ENCODE measurements around the gene EEPD1. TPM values are rescaled to one million over a fixed set of nuclear protein-coding genes. Genes with fewer than 3 reads are reported as not detected.
"Not testable (repeated sequence)": the region's sequence is repeated elsewhere in the genome, so short reads cannot be mapped to it uniquely, and the experiment has no call there.

EEPD1 gene
- total RNA-seq, 1 donor, result 12.1 TPM

GRCh38 chr7:36312915-36313334, 159.9 kb downstream of the EEPD1 start:
- DNase-seq (ENCODE audit: low read depth in 2 of 3, low spot score in 2 of 3), result no peak

GRCh38 chr7:36313607-36314006, 160.6 kb downstream of the EEPD1 start:
- no peak for DNase-seq (ENCODE audit: low read depth in 2 of 3, low spot score in 2 of 3)

GRCh38 chr7:36314491-36314890, 161.4 kb downstream of the EEPD1 start:
- DNase-seq (ENCODE audit: low read depth in 2 of 3, low spot score in 2 of 3), result no peak

GRCh38 chr7:36315309-36315944, 162.4 kb downstream of the EEPD1 start:
- DNase-seq (ENCODE audit: low read depth in 2 of 3, low spot score in 2 of 3), result no peak

GRCh38 chr7:36316319-36316718, 163.3 kb downstream of the EEPD1 start:
- DNase-seq (ENCODE audit: low read depth in 2 of 3, low spot score in 2 of 3), result no peak

- no peak for DNase-seq (ENCODE audit: low read depth in 2 of 3, low spot score in 2 of 3)
Observed at GRCh38 chr7:36317276-36317675, 164.2 kb downstream of the EEPD1 start.

GRCh38 chr7:36318116-36318515, 165.1 kb downstream of the EEPD1 start:
- DNase-seq (ENCODE audit: low read depth in 2 of 3, low spot score in 2 of 3), result no peak

GRCh38 chr7:36321284-36321683, 168.2 kb downstream of the EEPD1 start:
- not testable (repeated sequence) for DNase-seq (ENCODE audit: low read depth in 2 of 3, low spot score in 2 of 3)

GRCh38 chr7:36336390-36336789, 183.3 kb downstream of the EEPD1 start:
- no peak for DNase-seq (ENCODE audit: low read depth in 2 of 3, low spot score in 2 of 3)

GRCh38 chr7:36338256-36338655, 185.2 kb downstream of the EEPD1 start:
- no peak for DNase-seq (ENCODE audit: low read depth in 2 of 3, low spot score in 2 of 3)

- no peak for DNase-seq (ENCODE audit: low read depth in 2 of 3, low spot score in 2 of 3)
Observed at GRCh38 chr7:36343548-36343947, 190.5 kb downstream of the EEPD1 start.

- DNase-seq (ENCODE audit: low read depth in 2 of 3, low spot score in 2 of 3), result peak in 1 of 3 donors; percentile 4
Observed at GRCh38 chr7:36344622-36345021, 191.6 kb downstream of the EEPD1 start.

- no peak for DNase-seq (ENCODE audit: low read depth in 2 of 3, low spot score in 2 of 3)
Observed at GRCh38 chr7:36346260-36346831, 193.3 kb downstream of the EEPD1 start.

- no peak for DNase-seq (ENCODE audit: low read depth in 2 of 3, low spot score in 2 of 3)
Observed at GRCh38 chr7:36348256-36348655, 195.2 kb downstream of the EEPD1 start.

- DNase-seq (ENCODE audit: low read depth in 2 of 3, low spot score in 2 of 3), result no peak
Observed at GRCh38 chr7:36348771-36349170, 195.7 kb downstream of the EEPD1 start.

- DNase-seq (ENCODE audit: low read depth in 2 of 3, low spot score in 2 of 3), result no peak
Observed at GRCh38 chr7:36349626-36350025, 196.6 kb downstream of the EEPD1 start.

Small RNAs within 50 kb of the gene (small RNA-seq; reads per million reads assigned to genes)
- gene AC006960.1 (not detected), gene AC007327.1 (not detected), gene RF00019 (not detected)

Other genes with a start within 250 kb of the EEPD1 start
- 4.3 TPM for gene ANLN, start 236.6 kb downstream of the EEPD1 start, total RNA-seq

Measured in hematopoietic multipotent progenitor cell (in vitro differentiated cells).